Stimulated activated CD4-positive, alpha-beta T cell treated with anti-CD3 and anti-CD28 coated beads, Interleukin-1b, Interleukin-23, amount 100 ng/mL, for 1 hour (primary cell): Measurements from ENCODE around the gene PRADC1.
"Not testable (repeated sequence)": the region's sequence is repeated elsewhere in the genome, so short reads cannot be mapped to it uniquely, and the experiment has no call there.

Experiments used
- DNase-seq, 2 donors: peaks; one replicate each; pipeline ENCODE4 v3.0.0-alpha.2; 2020; ENCODE audit warnings: low read depth in 2 of 2

The PRADC1 gene

DNA sequence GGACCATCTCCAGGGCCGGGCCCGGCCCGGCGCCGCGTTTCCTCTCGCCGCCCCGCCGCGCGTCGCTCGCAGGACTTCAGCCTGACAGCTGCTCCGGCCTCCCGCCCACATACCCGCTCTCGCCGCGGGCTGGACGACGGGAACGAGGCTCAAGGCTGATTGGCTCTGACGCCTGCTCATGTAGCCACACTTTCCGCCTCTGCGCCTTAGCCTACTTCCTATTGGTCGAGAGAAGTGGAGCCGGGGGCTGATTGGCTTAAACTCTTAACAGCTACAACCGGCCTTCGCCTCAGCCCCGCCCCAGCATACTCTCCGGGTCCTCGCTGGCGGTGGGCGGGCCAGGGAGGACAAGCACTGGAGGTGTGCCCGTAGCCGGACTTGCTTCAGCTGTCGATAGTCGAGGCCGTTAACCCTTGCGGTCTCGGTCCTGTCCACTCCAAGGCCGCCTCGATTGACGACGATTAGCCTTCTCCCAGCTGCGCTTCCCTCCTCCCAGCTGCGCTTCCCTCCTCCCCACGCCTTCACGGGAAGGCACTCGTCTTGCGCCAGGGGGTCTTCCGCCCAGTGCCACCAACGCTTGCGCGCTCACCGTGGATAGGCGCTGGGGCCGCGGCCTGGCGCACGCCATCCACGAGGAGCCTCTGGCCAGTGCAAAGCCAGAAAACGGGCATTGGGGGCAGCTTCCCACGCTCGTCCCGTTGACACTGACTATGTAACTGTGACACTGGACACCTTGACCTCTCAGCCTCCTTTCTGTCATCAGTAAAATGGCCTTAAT is at the start of gene PRADC1:
PRADC1 (minus strand) TSS at position 86 of the 778 bp plus-strand sequence; CDS start at position 7, 79 bp downstream.
- peak; percentile 73 to 85 for DNase-seq

DNA sequence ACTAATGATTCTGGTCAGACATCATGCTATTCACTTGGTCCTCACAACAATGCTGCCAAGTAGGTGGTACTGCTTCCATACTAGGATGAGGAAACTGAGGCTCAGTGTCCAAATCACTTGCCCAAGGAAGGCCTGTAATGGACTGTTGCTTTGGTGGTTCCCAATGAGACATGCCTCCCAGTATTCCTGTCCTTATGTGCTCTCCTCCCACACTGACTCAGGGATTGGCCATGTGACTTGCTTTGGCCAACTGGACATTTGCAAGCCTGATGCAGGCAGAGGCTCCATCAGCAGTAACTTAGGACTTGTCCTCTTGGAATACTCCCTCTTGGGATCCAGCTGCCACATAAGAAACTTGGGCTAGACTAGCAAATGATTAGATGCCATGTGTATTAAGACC is 48.2 kb upstream of the PRADC1 start:
- DNase-seq, result no peak

DNA sequence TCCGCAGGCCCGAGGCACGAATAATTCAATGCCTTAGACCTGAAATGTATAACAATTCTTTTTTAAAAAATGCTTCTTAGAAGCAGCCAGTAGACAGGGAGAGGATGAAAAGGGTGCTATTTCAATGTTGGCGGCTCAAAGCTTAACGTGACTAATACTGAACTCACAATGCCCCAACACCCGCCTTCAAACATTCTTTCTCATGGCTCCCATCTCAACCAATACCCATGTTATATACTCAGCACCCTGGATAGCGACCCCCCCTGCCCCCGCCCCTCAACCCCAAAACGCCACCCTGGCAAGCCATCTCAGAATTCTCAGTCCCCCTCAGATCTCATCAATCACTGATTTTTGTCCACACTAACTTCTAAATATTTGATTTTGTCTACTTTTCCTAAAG is 46.8 kb upstream of the PRADC1 start:
- DNase-seq, result no peak

DNA sequence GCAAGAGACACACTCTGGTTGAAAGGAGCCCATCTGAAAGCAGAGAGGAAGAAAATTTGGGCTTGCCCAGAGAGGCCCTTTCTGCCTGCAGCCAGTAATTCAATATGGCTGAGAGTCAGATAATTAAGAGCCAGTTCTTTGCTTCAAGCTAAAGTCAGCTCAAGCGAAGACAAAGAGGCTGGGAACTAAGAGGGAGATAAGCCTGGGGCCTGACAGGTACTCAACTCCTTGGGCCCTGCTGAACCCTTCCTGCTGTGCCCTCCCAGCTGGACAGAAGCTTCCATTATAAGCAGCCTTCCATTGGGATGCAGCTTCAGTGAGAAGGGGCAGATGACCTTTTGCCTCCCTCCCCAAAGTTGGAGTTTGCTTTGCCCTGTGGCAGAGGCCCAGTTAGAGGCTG is 39.2 kb upstream of the PRADC1 start:
- no peak for DNase-seq

DNA sequence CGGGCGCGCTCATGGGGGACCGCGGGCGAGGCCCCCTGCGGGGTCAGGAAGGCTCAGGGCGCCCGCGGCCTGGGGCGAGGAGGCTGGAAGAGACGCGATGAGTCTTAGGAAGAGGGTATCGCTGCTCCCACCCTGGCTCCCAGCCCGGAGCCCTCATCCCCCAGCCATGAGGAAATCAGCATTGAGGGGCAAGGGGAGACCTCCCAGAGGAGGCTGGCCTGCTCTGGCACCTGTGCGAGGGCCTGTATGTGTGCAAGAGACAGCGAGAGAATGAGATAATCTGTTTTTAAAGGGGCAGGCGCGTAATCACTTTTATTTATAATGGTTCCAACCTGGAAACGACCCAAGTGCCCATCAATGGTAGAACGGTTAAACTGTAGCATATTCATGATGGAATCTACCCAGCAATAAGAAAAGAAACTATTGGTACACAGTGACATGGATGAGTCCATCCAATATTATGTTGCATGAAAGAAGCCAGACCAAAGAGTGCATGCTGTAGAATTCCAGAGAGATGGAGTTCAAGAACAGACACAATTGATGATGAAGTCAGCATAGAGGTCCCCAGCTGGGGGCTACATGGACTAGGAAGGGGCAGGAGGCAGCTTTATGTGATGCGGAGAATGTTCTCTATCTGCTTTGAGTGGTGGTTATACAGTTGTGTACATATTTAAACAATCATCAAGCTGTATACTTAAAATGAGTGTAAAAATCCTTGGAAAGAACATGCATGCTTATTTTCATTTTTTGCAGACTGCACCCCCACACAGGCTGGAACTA is 36.8 kb upstream of the PRADC1 start:
- DNase-seq, result no peak

DNA sequence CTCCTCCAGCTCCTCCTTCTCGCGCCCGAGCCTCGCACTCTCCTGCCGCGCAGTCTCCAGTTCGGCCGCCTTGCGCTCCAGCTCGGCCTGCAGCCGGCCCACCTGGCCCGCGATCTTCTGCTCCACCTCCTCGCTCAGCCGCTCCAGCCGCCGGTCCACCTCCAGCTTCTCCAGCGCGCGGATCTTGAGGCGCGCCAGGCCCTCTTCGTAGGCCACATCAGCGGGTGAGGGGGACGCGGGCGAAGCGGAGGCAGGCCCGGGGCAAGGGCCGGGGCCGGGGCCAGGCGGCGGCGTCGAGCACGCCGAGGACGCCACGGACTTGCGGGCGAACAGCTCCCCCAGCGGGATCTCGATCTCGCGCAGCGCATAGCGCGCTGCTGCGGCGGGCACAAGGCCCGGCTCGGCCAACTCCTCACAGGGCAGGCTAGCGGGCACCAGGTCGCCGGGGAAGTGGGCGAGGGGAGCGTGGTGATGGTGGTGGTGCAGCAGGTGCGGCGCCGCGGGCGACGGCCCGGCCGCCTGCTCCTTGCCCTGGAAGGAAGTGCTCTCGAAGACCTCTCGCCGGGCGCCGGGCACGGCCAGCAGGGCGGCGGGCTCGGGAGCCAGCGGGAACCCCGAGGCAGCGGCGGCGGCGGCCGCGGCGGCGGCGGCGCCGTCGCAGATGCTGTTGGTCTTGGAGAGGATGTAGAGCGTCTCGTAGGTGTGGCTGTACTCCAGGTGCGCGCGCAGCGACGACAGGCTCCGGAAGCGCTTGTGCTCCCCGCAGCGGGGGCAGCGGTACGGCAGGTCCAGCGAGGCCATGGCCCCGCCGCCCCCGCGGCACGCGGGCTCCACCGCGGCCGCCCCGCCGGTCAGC is 36.0 kb upstream of the PRADC1 start:
- peak in 1 of 2 donors; percentile 39 for DNase-seq

DNA sequence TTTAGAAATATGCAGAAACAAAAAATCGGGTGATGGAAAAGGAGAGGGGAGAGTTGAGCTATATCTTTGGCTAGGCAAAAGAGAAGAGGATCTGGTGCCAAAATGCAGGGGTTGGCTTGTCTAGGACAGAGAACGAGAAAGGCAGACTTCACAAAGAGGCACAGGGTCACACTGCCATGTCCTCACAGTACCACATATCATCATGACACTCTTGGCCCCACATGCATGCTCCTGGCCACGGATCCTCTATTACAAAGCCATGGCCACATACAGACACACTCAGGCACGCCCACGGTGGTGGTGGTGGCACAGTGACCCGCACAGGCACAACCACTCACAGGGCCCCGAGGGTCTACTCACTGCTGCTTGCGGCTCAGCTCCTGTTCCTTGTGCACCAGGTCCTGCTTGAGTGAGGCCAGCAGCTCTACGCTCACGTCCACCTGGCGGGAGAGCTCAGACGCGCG is 35.4 kb upstream of the PRADC1 start:
- no peak for DNase-seq

DNA sequence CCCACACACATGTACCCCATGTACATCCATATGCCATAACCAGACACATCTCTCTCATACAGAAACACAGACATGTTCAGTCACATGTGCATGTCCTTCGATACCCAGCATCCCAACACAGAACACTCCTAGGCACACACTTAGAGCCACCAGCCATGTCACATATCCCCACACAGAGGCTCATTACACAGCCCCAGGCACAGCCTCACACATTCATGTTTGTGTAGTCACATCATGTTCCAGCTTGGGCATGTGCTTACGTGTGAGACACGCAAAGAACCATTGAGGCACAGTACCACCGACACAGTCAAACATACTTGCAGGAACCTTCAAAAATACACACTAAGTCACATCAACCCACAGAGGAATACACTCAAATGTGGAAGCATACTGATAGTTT is 34.0 kb upstream of the PRADC1 start:
- DNase-seq, result no peak

DNA sequence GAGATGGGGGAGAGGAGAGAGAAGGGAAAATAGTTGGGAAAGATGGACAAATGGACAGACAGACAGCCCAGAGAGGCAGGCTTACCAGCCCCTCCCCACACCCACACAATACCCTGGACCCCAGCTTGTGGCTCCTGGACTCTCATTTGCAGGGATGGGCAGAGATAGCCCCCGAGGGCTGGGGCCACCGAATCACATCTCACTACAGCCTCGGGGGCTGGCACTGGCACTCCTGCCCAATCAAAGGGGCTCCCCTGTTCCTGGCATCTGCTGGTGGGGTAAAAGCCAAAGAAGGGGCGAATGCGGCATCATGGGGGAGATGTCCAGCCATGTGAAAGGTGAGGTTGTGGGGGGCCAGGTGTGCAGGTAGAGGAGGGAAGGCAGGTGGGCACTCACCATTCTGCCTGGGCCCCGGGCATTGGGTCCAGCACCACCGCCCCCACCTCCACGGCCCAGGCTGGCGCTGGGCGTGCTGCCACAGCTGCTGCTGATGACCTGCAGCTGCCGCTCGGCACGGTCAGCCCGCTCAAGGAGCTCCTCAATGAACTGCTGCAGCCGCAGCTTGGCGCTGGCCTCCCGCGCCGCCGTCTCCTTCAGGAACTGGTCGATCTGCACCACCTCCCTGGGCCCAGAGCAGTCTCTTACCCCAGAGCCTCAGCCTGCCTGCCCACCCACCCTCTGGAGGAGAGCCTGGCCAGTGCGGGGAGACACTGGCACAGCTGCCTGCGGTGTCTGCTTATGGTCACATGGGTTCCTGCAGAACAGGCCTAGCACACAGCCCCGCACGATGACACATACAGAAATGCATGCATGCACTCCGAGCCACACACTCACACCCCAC is 33.2 kb upstream of the PRADC1 start:
- DNase-seq, result no peak

DNA sequence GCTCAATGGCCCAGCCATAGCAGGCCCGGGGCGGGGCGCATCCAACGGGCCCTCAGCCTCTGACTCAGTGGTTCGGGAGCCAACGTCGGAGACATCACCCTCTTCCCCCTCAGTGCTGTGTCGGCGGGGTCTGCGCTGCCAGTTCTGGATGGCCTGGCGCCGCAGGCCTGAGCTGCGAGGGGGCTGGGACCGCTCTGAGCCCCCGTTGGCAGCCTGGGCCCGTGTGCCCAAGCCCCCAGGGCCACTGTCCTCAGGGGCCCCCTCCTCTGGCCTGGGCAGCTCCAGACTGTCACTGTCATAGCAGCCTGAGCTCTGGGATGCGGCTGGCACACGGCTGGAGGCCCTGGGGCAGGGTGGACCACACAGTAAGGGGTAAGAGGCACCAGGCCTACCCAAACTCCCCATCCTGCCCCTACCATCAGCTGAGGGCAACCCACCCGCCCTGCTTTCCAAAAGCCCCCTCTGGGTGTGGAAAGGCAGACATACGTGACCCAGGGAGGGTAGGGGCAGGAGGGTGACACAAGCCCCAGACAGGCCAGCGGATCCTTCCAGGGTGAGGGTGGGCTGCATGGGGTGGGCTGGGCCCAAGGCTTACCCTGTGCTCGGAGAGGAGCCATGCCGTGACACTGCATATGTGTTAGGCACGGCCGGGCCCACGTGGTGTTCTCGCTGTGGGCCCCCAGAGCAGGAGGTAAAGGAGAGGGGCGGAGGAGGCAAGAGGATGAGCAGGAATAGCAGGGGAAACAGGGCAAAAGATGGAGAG is 32.4 kb upstream of the PRADC1 start:
- DNase-seq, result no peak

DNA sequence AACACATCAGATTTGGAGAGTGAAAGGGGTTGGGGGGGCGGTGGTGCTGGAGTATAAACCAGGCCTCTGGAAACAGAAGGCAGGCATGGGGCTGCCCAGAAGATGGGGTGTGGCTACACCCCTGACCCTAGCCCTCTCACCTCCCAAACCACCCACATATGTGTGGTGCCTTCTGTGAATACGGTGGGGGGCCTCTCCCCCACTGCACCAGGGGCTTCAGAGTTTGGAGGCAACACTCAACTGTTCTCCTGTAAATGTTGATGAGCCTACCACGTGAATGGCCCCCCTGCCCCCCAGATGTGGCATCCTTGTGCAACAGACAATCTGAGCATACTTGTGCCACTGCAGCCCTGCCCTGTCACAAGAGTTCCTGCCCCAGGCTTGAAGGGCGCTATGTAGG is 31.7 kb upstream of the PRADC1 start:
- no peak for DNase-seq

DNA sequence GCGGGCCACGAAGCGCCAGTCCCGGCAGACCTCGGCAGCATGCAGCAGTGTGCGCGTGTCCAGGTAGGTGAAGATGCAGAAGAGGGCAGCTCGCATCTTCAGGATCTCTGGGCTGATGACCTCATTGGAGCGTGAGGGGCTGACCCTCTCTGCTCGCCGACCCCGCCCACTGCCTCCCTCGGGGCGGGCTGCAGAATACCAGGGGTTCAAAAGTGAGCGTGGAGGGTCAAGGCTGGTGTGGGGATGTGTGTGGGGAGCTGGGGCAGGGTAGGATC is 31.2 kb upstream of the PRADC1 start:
- DNase-seq, result no peak

DNA sequence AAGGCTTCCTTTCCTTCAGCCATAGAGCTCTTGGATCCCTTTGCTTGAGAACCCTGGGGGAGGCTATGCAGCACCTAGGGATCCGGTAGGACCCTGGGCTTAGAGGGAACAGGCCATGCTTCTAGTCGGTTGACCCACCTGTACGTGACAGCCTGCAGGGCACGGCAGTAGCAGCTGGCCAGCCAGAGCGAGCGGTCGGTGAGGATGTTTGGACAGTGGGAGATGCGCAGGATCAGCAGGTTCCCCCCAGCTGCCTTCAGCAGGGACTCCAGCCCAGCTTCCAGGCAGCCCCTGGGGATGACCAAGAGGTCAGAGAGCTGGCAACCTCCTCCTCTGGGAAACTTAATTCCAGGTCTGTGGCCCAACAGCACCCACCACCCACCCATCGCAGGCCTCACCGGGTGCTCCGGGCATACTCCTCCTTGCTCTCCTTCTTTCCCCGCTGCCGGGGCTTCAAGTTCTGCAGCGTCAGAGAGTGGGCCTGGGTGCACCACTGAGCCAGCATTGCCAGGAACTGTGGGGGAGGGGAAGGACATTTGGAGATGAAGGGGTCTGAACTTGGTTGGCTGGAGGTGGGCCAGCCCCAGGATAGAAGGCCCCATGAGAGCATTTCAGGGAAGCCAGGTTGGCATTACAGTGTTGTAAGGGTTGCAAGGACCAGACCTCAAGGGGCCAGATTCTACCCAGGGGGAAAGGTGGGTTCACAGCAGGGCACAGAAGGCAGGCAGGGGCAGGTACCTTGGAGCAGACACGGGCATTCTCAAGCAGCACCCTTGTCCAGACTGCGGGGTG is 30.7 kb upstream of the PRADC1 start:
- DNase-seq, result no peak

DNA sequence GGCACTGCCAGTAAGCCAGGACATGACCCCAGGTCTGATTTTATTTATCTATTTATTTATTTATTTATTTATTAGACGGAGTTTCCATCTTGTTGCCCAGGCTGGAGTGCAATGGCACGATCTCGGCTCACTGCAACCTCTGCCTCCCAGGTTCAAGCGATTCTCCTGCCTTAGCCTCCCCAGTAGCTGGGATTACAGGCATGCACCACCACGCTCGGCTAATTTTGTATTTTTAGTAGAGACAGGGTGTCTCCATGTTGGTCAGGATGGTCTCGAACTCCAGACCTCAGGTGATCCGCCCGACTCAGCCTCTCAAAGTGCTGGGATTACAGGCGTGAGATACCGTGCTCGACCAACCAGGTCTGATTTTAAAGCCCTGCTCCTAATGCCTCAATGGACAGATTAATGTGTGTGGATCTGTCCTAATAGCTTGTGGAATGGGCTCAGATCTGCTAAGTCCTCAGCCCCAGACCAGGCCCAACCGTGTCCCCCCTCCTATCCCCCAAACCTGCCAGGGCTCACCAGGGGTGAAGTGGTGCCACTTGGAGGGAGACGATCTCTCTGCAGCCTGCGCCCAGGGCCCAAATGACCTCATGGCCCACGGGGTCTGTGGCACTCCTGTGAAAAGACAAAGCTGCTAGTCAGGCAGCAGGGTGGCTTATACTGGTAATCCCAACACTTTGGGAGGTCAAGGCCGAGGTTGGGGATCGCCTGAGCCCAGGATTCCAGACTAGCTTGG is 29.8 kb upstream of the PRADC1 start:
- DNase-seq, result not testable (repeated sequence)

DNA sequence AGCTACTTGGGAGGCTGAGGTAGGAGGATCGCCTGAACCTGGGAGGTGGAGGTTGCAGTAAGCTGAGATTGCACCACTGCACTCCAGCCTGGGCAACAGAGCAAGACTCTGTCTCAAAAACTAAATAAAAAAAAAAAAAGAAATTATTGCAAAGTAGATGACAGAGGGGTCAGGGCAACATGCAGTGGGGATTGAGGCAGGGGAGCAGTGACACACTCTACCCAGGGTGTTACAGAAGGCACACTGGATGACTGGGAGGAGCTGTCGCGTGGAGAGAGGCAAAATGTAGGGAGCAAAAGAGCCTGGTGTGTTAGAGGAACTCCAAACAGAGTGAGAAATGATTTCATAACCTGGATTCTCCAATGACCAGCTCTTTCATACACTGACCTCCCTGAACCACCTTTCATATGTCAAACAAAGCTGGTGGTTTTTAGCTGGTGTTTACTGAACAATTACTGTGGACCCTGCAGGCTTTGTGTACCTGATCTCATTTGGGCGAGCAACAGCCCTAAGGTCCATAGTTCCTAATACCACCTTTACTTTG is 29.1 kb upstream of the PRADC1 start:
- no peak for DNase-seq

DNA sequence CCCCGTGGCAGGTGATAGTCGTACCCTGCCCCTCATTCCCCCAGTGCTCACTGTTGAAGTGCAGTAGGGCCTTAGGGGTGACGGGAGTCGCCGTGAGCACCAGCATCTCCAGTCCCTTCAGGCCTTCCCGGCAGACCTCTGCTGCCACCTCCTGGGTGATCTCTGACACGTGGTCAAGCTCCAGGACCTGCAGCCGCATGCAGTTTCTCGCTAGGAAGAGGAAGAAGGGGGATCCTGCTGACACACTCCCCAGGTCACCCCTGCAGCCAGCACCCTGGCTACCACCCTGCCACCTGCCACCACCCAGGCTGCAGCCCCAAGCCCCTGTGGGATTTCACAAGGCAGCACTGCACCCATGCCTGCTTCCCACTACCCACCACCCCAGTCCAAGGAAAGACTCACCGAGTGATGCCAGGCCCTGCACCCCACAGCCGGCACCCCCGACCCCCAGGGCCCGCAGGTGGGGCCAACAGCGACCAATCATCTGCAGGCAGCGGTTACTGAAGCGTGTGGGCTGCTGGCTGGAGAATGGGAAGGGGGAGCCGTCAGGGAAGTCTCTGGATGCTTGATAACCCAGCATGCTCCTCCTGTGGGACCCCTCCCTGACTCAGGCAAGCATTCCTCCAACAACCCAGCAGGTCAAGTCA is 27.4 kb upstream of the PRADC1 start:
- DNase-seq, result no peak

DNA sequence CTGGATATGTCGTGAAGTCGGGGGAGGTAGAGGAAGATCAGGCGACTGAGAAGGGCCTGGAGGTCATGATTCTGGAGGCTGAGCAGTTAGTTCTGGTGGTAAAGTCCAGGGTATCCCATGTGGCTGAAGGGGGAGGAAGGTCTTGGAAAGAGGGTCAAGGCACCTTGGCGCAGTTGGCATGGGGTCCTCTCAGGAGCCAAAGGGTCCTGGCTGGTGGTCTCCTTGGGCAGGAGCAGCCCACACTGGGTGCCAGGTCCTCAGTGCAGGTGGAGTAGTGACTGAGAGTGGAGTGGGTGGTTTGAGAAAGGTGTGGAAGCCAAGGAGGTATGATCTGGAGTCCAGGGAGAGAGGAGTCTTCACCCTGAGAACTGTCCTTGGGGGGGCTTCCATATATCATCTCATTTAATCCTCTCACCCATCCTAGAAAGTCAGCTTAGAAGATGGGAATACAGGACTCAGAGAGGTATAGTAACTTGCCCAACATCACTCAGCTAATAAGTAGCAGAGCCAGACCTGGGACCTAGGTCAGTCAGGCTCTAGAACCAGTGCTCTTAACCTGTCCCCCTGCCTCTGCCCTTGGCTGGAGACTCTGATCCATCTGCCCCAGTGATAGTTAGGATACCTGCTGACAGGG is 26.8 kb upstream of the PRADC1 start:
- no peak for DNase-seq

DNA sequence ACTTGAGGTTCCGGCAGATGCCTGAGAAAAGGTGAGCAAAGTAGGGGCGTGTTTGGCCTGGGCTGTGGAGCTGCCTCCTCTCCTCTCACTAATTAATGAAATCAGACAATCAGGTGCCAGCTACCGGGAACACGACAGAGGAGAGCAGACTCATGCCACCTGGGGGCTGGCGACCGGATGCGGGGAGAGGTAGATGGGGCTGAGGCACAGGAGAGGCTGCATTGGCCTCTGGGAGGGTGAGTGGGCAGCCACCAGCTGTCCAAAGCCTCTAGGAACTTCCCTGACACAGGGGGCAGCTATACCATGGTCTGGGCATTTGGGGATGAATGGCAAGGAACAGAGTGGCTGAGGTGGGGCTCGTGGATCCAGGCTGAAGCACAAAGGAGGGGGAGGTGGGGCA is 26.2 kb upstream of the PRADC1 start:
- no peak for DNase-seq
